Transverse colon (tissue), 4 donors: ENCODE measurements around the gene CXCL3.

Source experiments
- EP300 ChIP-seq: sonication (generic); formaldehyde crosslinking; IDR thresholded peaks from one replicate; pipeline ENCODE4 v1.6.1; 2017; ENCODE audit warnings: antibody characterized with exemption, low read depth
- POLR2A ChIP-seq: fragments of 450-650 bp; IDR thresholded peaks from one replicate; pipeline ENCODE4 v1.6.1; 2016; ENCODE audit warnings: antibody characterized with exemption, mild to moderate bottlenecking, moderate library complexity
- POLR2AphosphoS5 ChIP-seq, 3 donors: sonication (generic); formaldehyde crosslinking; IDR thresholded peaks; one replicate each; pipeline ENCODE4 v1.6.1; 2016; ENCODE audit warnings: antibody characterized with exemption in 3 of 3
- TF ChIP-seq, protein P1 (sequence below), 5 experiments: fragments of 200-600 bp in 3 of 5; fragments of 450-650 bp in 2 of 5; sonication (generic) in 3 of 5; IDR thresholded peaks; 1 replicate in 2 of 5; 2 replicates in 3 of 5; pipeline ENCODE4 v1.5.1; 2016 to 2017; ENCODE audit warnings: antibody characterized with exemption in 5 of 5, inconsistent platforms in 3 of 5, mild to moderate bottlenecking in 2 of 5, moderate library complexity in 1 of 5

DNA sequence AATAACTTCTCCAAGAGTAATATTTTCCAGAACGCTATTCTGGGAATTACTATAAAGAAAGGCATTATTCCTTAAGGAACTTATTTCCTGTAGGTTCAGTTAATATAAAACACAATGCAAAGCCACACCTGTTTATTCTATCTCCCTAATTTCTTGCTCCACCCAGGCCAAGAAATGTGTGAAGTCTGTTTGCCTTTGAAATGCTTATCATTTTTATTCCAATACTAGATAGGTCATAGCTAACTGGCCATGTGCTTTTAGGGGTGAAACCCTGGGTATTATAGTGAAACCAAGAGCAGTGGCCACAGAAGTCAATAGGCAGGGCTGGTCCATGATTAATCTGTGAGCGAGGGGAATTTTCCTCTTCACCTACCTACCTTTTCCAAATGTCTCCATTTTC, 14.8 kb downstream of the CXCL3 start:
- TF ChIP-seq, protein P1, sequence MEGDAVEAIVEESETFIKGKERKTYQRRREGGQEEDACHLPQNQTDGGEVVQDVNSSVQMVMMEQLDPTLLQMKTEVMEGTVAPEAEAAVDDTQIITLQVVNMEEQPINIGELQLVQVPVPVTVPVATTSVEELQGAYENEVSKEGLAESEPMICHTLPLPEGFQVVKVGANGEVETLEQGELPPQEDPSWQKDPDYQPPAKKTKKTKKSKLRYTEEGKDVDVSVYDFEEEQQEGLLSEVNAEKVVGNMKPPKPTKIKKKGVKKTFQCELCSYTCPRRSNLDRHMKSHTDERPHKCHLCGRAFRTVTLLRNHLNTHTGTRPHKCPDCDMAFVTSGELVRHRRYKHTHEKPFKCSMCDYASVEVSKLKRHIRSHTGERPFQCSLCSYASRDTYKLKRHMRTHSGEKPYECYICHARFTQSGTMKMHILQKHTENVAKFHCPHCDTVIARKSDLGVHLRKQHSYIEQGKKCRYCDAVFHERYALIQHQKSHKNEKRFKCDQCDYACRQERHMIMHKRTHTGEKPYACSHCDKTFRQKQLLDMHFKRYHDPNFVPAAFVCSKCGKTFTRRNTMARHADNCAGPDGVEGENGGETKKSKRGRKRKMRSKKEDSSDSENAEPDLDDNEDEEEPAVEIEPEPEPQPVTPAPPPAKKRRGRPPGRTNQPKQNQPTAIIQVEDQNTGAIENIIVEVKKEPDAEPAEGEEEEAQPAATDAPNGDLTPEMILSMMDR (IDR thresholded peaks at IDR 0.05), result no peak
- no peak for TF ChIP-seq POLR2A
- TF ChIP-seq EP300, result no peak
- peak in 1 of 3 donors; percentile 20 for TF ChIP-seq POLR2AphosphoS5 (IDR thresholded peaks at IDR 0.05)
